HepG2 (cell line): Measurements from ENCODE around the gene RPL37. TPM values are rescaled to one million over a fixed set of nuclear protein-coding genes. Genes with fewer than 3 reads are reported as not detected.

Experiments
- RBFOX2 ChIP-seq: fragments of 200-400 bp; formaldehyde crosslinking; IDR thresholded peaks from 2 replicates; pipeline ENCODE4 v1.6.1; 2017; ENCODE audit warnings: low read depth, mild to moderate bottlenecking, low read length
- WIZ ChIP-seq: sonication (generic); formaldehyde crosslinking; IDR thresholded peaks from 2 replicates; pipeline ENCODE4 v1.5.1; 2020; ENCODE audit warnings: mild to moderate bottlenecking, missing genetic modification reagents
- ZFX ChIP-seq: sonication (generic); formaldehyde crosslinking; IDR thresholded peaks from 2 replicates; pipeline ENCODE4 v1.4.0; 2020; ENCODE audit warnings: mild to moderate bottlenecking, low read depth, missing genetic modification reagents, moderate library complexity
- ZNF546 ChIP-seq: sonication (generic); formaldehyde crosslinking; conservative IDR thresholded peaks from 2 replicates; pipeline ENCODE4 v1.8.1; 2023; ENCODE audit warnings: mild to moderate bottlenecking, missing genetic modification reagents
- polyA plus RNA-seq, 8 experiments: library from polyadenylated mRNA; depleted of rRNA in 3 of 8; stranded (reverse) in 7 of 8; unstranded in 1 of 8; fragments of >200 nt; fragmentation: Illumina TruSeq in 4 of 8; extraction: Trizol in 4 of 8; gene quantifications; 2 replicates each; pipeline versions ENCODE4 v1.2.1 to v1.2.3, GENCODE V29; 2011 to 2016; ENCODE audit warnings: low read depth in 4 of 8, missing spikeins in 1 of 8, mixed read lengths in 1 of 8; ENCODE audit not compliant: insufficient read depth in 1 of 8
- total RNA-seq, 5 experiments: library from RNA; depleted of rRNA; stranded (reverse); fragments of >200 nt; fragmentation: Illumina TruSeq; extraction: Trizol; gene quantifications; 2 replicates each; pipeline ENCODE4 v1.2.3, GENCODE V29; 2016; ENCODE audit warnings: low read depth in 1 of 5
- TF ChIP-seq, protein P1 (sequence below): IDR thresholded peaks from 2 replicates; pipeline ENCODE4 v1.6.1; 2018; ENCODE audit warnings: missing genetic modification reagents
- TF ChIP-seq, protein P2 (sequence below): sonication (generic); formaldehyde crosslinking; IDR thresholded peaks from 2 replicates; pipeline ENCODE4 v1.5.0; 2020; ENCODE audit warnings: missing genetic modification reagents
- TF ChIP-seq, protein P3 (sequence below): sonication (generic); formaldehyde crosslinking; IDR thresholded peaks from 2 replicates; pipeline ENCODE4 v1.5.0; 2020; ENCODE audit warnings: mild to moderate bottlenecking, missing genetic modification reagents, moderate library complexity

The RPL37 gene
- total and polyA plus RNA-seq, 2 of the 13 experiments (the other 11 are each of a cell fraction or from before 2014, with no cell fraction given), result 1,981 to 3,367 TPM

DNA sequence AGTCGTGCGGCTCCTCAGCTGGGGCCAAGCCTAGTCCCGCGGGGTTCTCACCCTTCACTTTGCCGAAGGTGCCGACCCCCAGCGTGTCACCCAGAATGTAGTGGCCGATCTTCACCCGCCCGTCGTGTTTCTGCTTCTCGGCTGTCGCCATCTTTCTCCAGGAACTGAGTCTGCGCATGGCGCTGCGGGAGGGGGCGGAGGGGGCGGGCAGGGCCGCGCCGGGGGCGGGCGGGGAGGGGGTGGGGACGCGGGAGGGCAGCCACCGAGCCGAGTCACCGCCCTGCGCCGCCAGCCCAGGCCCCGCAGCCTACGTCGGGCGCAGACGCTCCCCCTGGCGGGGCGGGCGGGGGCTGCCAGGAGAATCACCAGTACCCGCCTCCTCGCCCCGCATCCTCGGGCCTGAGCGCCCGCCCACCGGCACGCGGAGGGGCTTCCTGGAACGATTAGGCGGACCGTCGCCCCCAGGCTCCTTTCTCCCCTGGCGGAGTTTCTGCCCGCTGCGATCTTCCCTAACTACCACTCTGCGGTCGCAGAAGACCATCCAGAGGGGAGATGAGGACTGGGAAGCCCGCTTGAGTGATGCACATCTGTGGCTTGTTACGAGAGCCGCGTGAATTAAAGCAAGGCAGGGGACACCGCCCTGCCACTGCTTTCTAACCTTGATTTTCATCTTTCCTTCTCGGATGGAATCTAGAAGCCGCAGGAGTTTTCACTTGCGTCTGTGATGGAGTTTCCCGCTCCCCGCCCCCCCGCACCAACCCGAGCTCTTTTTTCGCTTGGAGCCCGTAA, 36.8 kb downstream of the RPL37 start, which contains the start of gene PRKAA1 (continued):
- TF ChIP-seq, protein P1, sequence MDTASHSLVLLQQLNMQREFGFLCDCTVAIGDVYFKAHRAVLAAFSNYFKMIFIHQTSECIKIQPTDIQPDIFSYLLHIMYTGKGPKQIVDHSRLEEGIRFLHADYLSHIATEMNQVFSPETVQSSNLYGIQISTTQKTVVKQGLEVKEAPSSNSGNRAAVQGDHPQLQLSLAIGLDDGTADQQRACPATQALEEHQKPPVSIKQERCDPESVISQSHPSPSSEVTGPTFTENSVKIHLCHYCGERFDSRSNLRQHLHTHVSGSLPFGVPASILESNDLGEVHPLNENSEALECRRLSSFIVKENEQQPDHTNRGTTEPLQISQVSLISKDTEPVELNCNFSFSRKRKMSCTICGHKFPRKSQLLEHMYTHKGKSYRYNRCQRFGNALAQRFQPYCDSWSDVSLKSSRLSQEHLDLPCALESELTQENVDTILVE (CRISPR knock-in tag), result 0 out of 2 replicates have a peak, but pooled peaks have one; percentile 40
- TF ChIP-seq ZNF546 (no peak), RBFOX2 (peak; percentile 75; the same call in 1 of the 2 replicates), ZFX (CRISPR knock-in tag) (peak; percentile 74), WIZ (CRISPR knock-in tag) (no peak)
- TF ChIP-seq, protein P2, sequence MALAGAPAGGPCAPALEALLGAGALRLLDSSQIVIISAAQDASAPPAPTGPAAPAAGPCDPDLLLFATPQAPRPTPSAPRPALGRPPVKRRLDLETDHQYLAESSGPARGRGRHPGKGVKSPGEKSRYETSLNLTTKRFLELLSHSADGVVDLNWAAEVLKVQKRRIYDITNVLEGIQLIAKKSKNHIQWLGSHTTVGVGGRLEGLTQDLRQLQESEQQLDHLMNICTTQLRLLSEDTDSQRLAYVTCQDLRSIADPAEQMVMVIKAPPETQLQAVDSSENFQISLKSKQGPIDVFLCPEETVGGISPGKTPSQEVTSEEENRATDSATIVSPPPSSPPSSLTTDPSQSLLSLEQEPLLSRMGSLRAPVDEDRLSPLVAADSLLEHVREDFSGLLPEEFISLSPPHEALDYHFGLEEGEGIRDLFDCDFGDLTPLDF (CRISPR knock-in tag), result peak; percentile 51; the same call in 1 of the 2 replicates
- TF ChIP-seq, protein P3, sequence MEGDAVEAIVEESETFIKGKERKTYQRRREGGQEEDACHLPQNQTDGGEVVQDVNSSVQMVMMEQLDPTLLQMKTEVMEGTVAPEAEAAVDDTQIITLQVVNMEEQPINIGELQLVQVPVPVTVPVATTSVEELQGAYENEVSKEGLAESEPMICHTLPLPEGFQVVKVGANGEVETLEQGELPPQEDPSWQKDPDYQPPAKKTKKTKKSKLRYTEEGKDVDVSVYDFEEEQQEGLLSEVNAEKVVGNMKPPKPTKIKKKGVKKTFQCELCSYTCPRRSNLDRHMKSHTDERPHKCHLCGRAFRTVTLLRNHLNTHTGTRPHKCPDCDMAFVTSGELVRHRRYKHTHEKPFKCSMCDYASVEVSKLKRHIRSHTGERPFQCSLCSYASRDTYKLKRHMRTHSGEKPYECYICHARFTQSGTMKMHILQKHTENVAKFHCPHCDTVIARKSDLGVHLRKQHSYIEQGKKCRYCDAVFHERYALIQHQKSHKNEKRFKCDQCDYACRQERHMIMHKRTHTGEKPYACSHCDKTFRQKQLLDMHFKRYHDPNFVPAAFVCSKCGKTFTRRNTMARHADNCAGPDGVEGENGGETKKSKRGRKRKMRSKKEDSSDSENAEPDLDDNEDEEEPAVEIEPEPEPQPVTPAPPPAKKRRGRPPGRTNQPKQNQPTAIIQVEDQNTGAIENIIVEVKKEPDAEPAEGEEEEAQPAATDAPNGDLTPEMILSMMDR (CRISPR knock-in tag), result peak; percentile 80
